Measurements from ENCODE around the gene ANKS6. TPM values are rescaled to one million over a fixed set of nuclear protein-coding genes. Genes with fewer than 3 reads are reported as not detected.

The ANKS6 gene
- total RNA-seq, 4 donors from 2014 or later: 42.2 to 56.6 (median 49.9) TPM

DNA sequence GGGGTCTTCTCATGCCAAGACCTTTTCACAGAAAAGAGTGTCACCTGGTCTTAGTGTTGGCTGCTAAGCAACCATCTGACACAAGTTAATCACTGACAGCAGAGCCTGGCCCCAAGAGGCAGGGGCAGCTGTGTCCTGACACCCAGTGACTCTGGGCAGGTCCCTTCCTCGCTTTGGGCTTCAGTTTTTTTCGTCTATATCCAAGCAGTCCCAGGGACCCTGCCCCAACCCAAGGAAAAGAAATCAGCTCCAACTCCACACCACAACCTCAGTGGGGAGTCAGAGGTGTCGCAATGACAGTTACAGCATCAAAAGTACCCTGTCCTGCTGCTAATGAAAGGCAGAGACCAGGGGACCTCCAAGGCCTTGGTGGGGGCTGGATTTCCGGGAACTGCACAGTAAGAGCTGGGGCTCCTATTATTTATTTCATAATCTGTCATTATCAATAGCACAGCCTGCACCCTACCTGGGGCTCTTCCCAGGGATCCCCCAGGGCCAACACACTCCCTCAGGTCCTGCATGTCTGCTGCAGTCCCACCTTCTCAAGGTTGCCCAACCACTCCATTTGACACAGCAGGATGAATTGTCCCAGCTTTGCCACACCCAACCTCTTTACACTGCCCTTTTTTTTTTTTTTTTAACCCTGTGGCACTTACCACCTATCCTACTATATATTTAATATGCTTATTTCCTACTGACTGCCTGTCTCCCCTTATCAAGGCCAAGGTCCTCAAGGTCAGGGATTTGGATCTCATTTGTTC, 9.4 kb downstream of the ANKS6 start:
- Histone ChIP-seq H3K4me1 (peaks cover 15 to 24% of the 10 kb centered on the region in 2 donors), H3K36me3 (peaks cover 2 to 12% of the 10 kb centered on the region in 2 donors), H3K27me3 (no peaks in the 10 kb centered on the region), H3K27ac (no peak overlapping the region), H3K4me3 (replicated peaks in 1 of 3) (no peak overlapping the region), H3K9me3 (no peaks in the 10 kb centered on the region)
- WGBS, 2 donors: 93 to 95% methylated on average over 4 of the region's 4 CpGs
- no peak for TF ChIP-seq POLR2A (IDR thresholded peaks at IDR 0.05)
- TF ChIP-seq, protein P1, sequence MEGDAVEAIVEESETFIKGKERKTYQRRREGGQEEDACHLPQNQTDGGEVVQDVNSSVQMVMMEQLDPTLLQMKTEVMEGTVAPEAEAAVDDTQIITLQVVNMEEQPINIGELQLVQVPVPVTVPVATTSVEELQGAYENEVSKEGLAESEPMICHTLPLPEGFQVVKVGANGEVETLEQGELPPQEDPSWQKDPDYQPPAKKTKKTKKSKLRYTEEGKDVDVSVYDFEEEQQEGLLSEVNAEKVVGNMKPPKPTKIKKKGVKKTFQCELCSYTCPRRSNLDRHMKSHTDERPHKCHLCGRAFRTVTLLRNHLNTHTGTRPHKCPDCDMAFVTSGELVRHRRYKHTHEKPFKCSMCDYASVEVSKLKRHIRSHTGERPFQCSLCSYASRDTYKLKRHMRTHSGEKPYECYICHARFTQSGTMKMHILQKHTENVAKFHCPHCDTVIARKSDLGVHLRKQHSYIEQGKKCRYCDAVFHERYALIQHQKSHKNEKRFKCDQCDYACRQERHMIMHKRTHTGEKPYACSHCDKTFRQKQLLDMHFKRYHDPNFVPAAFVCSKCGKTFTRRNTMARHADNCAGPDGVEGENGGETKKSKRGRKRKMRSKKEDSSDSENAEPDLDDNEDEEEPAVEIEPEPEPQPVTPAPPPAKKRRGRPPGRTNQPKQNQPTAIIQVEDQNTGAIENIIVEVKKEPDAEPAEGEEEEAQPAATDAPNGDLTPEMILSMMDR (IDR thresholded peaks at IDR 0.05): no peak
- intact Hi-C loops (cut with DNase I): loop anchor here (10.0 kb wide), 1 partner anchor 472 kb away; no protein-coding TSS in a partner anchor
- no peak for DNase-seq

DNA sequence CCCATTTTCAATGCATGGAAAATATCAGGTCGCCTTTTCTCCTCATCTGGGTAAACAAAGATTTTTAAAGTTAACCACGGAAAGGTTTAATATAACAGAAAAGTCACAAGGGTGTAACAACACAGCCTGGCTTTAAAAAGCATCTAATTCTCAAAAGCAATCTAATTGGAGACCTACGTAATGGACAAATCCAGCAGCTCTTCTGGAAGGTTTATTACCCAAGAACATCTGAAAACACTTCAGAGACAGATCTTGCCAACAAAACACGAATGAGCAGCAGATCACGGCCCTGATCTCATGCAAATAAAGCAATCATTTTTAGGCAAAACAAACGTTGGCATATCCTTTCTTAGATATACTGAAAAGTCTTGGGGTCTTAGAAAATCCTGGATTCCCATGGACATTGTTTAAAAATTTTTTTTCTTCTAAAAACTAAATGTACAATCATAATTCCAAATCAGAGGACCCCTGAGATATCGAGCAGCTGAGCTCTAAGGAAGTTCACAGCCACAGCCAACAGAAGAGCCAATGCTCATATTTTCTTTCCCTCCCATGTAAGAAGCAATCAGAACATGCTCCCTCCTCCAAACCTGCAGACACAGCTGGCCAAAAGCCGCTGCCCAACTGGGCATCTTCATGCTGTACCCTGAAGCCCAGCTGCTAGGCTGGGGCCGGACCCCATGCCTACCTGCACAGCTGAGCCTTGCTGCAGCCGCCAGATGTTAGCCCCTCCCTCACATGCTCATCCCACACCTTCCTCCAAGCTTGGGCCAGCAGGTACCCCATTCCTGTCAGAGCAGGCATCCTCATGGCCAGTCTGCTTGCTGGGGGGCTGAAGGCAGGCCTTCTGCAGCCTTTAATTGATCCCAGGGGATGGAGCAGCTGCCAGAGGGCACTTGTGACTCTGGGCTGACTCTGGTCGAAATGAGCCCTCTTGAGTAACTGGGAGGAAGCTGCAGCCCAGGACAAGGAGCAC, 11.2 kb downstream of the ANKS6 start:
- Histone ChIP-seq H3K27ac (no peak overlapping the region), H3K4me1 (peaks cover 3 to 12% of the 10 kb centered on the region in 2 donors), H3K36me3 (peaks cover 2 to 11% of the 10 kb centered on the region in 2 donors), H3K27me3 (no peaks in the 10 kb centered on the region), H3K4me3 (replicated peaks in 1 of 3) (no peak overlapping the region), H3K9me3 (no peaks in the 10 kb centered on the region)
- TF ChIP-seq POLR2A (IDR thresholded peaks at IDR 0.05): no peak
- TF ChIP-seq, protein P1 (IDR thresholded peaks at IDR 0.05): no peak
- intact Hi-C loops (cut with DNase I): loop anchor here (10.0 kb wide), 1 partner anchor 470 kb away; no protein-coding TSS in a partner anchor
- DNase-seq: no peak
- 74 to 84% methylated on average over 10 to 11 of the region's 11 CpGs for WGBS, 2 donors

DNA sequence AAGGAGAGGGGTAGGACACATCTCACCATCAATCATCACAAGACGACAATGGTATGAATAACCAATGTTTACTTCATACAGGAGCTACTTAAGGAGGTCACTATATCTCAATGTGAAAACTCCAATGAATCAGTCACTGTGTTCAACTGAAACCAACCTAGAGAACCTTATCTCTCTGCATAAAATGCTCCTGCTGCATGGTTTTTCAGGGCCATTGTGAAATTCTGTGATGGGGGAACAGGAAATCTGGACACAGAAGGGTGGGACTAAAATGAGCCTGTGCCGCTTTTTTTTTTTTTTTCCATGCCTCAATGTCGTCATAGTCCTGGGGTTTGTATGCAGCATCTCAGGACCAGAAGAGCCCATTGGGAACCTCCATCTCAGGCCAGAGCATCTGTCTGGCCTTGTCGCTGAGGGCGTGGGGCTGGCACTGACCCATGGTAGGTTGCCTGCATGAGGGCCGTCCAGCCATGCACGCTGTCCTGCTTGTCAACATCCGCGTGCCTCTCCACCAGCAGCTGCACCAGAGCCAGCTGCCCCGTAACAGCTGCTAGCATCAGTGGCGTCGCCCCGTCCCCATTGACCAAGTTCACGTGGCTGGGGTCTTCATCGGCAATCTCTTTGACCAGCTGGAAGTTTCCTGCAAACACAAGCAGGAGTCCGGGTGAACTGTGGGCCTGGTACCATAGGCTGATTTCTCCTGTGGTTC, 12.7 kb downstream of the ANKS6 start:
- Histone ChIP-seq H3K4me3 (replicated peaks in 1 of 3) (no peak overlapping the region), H3K27ac (no peak overlapping the region), H3K9me3 (no peaks in the 10 kb centered on the region), H3K36me3 (peaks cover 2 to 6% of the 10 kb centered on the region in 2 donors), H3K4me1 (peaks cover 3 to 18% of the 10 kb centered on the region in 2 donors), H3K27me3 (no peaks in the 10 kb centered on the region)
- WGBS, 2 donors: 93% methylated on average over 16 of the region's 16 CpGs
- intact Hi-C loops (cut with DNase I): loop anchor here (10.0 kb wide), 1 partner anchor 469 kb away; no protein-coding TSS in a partner anchor
- DNase-seq: no peak
- TF ChIP-seq, protein P1 (IDR thresholded peaks at IDR 0.05): no peak
- no peak for TF ChIP-seq POLR2A (IDR thresholded peaks at IDR 0.05)

DNA sequence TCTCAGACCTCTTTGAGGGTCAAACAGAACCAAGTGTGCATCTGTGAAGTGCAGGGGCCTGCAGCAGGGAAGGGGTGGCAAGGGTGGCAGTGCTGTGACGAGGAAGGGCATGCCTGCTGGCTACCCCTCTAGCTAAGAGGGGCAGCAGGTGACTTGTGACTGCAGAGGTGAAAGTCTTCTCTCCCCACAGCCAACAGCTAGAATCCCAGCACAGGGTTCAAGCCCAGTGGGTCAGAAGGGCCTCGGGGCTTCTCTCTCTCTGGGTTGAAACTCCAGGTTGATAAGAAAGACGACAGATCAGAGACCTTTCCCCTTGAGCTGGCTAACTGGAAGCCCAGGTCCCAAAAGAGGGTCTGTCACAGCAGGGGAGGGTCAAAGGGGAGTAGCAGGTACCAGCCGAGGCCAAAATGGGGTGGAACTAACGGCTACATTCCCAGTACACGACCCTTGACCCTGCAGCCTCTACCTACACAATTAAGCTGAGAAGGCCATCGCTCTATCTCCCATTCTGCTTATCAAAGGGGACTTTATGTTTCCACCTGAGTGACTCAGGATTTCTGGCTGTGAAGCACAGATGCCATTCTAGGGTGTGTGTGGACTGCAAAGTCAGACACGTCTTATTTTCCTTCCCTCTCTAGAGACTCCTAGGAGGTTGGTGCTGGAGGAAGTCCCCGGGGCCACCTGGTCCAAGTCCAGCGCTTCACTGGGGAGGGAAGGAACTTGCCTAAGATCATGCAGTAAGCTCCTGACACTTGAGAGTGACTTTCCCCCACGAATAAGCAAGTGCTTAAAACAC, 14.6 kb downstream of the ANKS6 start:
- H3K9me3 ChIP-seq: no peaks in the 10 kb centered on the region
- H3K36me3 ChIP-seq: peaks cover 2 to 11% of the 10 kb centered on the region in 2 donors
- no peak overlapping the region for H3K27ac ChIP-seq
- peak in 1 of 2 donors; percentile 30 for DNase-seq
- 71 to 79% methylated on average over 11 of the region's 11 CpGs for WGBS, 2 donors
- H3K27me3 ChIP-seq: no peaks in the 10 kb centered on the region
- H3K4me3 ChIP-seq (replicated peaks in 1 of 3): no peak overlapping the region
- H3K4me1 ChIP-seq: peaks cover 3 to 19% of the 10 kb centered on the region in 2 donors
- intact Hi-C loops (cut with DNase I): loop anchor here (10.0 kb wide), 1 partner anchor 467 kb away; no protein-coding TSS in a partner anchor
- no peak for TF ChIP-seq POLR2A (IDR thresholded peaks at IDR 0.05)
- TF ChIP-seq, protein P1 (IDR thresholded peaks at IDR 0.05): no peak
